GM06990 (cell line): ENCODE results near the gene KCNA2.

Experiments
- DNase-seq: peaks from one replicate; pipeline ENCODE4 v3.0.0-alpha.2; 2011; ENCODE audit not compliant: insufficient read length; ENCODE audit errors: extremely low read depth
- H3K27me3 ChIP-seq: replicated peaks from 2 replicates; pipeline ENCODE4 v1.6.0; 2011; ENCODE audit warnings: low read length; ENCODE audit not compliant: control insufficient read depth, insufficient read depth
- H3K36me3 ChIP-seq: 2 replicates; pipeline ENCODE4 v1.5.1; 2011; ENCODE audit warnings: low read length; ENCODE audit not compliant: control insufficient read depth, insufficient read depth
- H3K4me3 ChIP-seq: replicated peaks from 2 replicates; pipeline ENCODE4 v1.5.1; 2011; ENCODE audit warnings: low read depth, mild to moderate bottlenecking, control low read depth, low read length
- CTCF ChIP-seq: IDR thresholded peaks from 2 replicates; pipeline ENCODE4 v1.5.1; 2011; ENCODE audit warnings: low read length, control low read depth, mild to moderate bottlenecking, inconsistent platforms; ENCODE audit not compliant: insufficient read depth, poor library complexity, severe bottlenecking

The KCNA2 gene

GRCh38 chr1:110570307-110570706 lies 35.9 kb downstream of the KCNA2 start:
- TF ChIP-seq CTCF = no peak
- H3K36me3 ChIP-seq = no peaks in the 10 kb centered on the region
- DNase-seq = no peak
- no peaks in the 10 kb centered on the region; the same call in 1 of the 2 replicates for H3K27me3 ChIP-seq
- H3K4me3 ChIP-seq = no peak overlapping the region

GRCh38 chr1:110566836-110567235 lies 39.3 kb downstream of the KCNA2 start:
- no peak overlapping the region for H3K4me3 ChIP-seq
- no peak for DNase-seq
- no peak for TF ChIP-seq CTCF
- no peaks in the 10 kb centered on the region; the same call in 1 of the 2 replicates for H3K27me3 ChIP-seq
- H3K36me3 ChIP-seq = no peaks in the 10 kb centered on the region

GRCh38 chr1:110565565-110565964 lies 40.6 kb downstream of the KCNA2 start:
- no peaks in the 10 kb centered on the region; the same call in 1 of the 2 replicates for H3K27me3 ChIP-seq
- no peak for DNase-seq
- TF ChIP-seq CTCF = no peak

GRCh38 chr1:110563089-110563488 lies 43.1 kb downstream of the KCNA2 start:
- no peak overlapping the region for H3K4me3 ChIP-seq
- no peaks in the 10 kb centered on the region; the same call in 1 of the 2 replicates for H3K27me3 ChIP-seq
- no peak for TF ChIP-seq CTCF
- no peaks in the 10 kb centered on the region for H3K36me3 ChIP-seq
- no peak for DNase-seq

More at GRCh38 chr1:110565565-110565964, 40.6 kb downstream of the KCNA2 start:
- Histone ChIP-seq H3K4me3 (no peak overlapping the region), H3K36me3 (no peaks in the 10 kb centered on the region)

GRCh38 chr1:110561596-110561995 lies 44.6 kb downstream of the KCNA2 start:
- Histone ChIP-seq H3K27me3 (peaks cover 3% of the 10 kb centered on the region), H3K36me3 (no peaks in the 10 kb centered on the region), H3K4me3 (no peak overlapping the region)
- DNase-seq = no peak
- no peak for TF ChIP-seq CTCF

GRCh38 chr1:110559157-110559556 lies 47.0 kb downstream of the KCNA2 start:
- Histone ChIP-seq H3K36me3 (no peaks in the 10 kb centered on the region), H3K4me3 (no peak overlapping the region), H3K27me3 (peaks cover 3% of the 10 kb centered on the region)
- DNase-seq = no peak
- no peak for TF ChIP-seq CTCF
